Activated B cell treated with CpG ODN at 0.5 μM for 24 hours (primary cell): Measurements from ENCODE around the gene BEST1. TPM values are rescaled to one million over a fixed set of nuclear protein-coding genes. Genes with fewer than 3 reads are reported as not detected.

Experiments
- ATAC-seq: fragments of 200-7000 bp; cut with Tn5 transposase; one replicate; pipeline ENCODE4 v1.10.0; 2021; ENCODE audit warnings: low read depth, mild to moderate bottlenecking, moderate library complexity
- CTCF ChIA-PET: fragments of 350-600 bp; sonication (Branson Sonifier 250); formaldehyde crosslinking; loops from one replicate; lab custom pipeline; 2021; ENCODE audit warnings: antibody characterized with exemption; lab: Charles Lee
- POLR2A ChIA-PET: fragments of 350-600 bp; sonication (Branson Sonifier 250); formaldehyde crosslinking; loops from one replicate; lab custom pipeline; 2021; ENCODE audit warnings: antibody characterized with exemption; lab: Charles Lee
- DNase-seq: peaks from one replicate; pipeline ENCODE4 v3.0.0; 2022
- H3K27ac Mint-ChIP-seq: one replicate; pipeline ENCODE4 v1.8.0; 2020; ENCODE audit warnings: mixed read lengths
- H3K27me3 Mint-ChIP-seq: one replicate; pipeline ENCODE4 v1.8.0; 2021; ENCODE audit warnings: mixed read lengths
- H3K36me3 Mint-ChIP-seq: one replicate; pipeline ENCODE4 v1.8.0; 2021; ENCODE audit warnings: low read depth, mixed read lengths
- H3K4me1 Mint-ChIP-seq: one replicate; pipeline ENCODE4 v1.8.0; 2021; ENCODE audit warnings: mixed read lengths
- H3K4me3 Mint-ChIP-seq: one replicate; pipeline ENCODE4 v1.8.0; 2020; ENCODE audit warnings: mild to moderate bottlenecking, mixed read lengths
- H3K9me3 Mint-ChIP-seq: one replicate; pipeline ENCODE4 v1.8.0; 2020; ENCODE audit warnings: mixed read lengths
- intact Hi-C: fragments of 100-400 bp; cut with micrococcal nuclease; formaldehyde crosslinking; loops from one replicate; pipeline ENCODE4 v1.15.1; 2024
- total RNA-seq: library from RNA; stranded (reverse); gene quantifications from 2 replicates; pipeline ENCODE4 v1.2.3, GENCODE V29; 2022
- TF ChIP-seq, protein P1 (sequence below): fragments of 200-600 bp; IDR thresholded peaks from one replicate; pipeline ENCODE4 v1.8.0; 2022; ENCODE audit warnings: antibody characterized with exemption, mild to moderate bottlenecking

Gene BEST1
- total RNA-seq, 1 donor from 2014 or later = 0.16 TPM

DNA sequence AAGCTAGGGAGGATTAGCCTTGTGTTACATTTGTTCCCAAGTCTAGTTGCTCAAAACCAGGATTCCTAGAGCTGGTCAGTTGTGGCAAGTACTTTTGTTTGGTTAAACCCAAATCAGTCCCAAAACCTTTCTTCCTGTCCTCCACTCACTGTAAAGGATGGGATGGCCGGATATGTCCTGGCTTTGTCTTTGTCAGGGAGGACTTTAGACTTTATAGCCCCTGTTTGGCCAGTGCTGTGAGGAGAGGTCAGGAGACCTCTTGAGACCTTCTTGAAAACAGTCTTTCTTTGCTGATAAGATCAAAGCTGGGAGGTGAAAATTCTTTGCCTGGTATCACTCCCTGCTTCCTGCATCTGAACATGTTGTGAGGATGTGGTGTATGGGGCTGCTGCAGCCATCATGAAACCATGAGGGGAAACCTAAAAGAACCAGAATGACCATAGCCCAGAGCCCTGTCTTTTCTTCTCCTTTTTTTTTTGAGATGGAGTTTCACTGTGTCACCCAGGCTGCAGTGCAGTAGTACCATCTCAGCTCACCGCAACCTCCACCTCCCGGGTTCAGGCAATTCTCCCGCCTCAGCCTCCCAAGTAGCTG is 60.9 kb downstream of the BEST1 start:
- ATAC-seq (no peak), DNase-seq (no peak)
- H3K27ac Mint-ChIP-seq = no peak overlapping the region
- H3K27me3 Mint-ChIP-seq = peaks cover 4% of the 10 kb centered on the region
- TF ChIP-seq, protein P1, sequence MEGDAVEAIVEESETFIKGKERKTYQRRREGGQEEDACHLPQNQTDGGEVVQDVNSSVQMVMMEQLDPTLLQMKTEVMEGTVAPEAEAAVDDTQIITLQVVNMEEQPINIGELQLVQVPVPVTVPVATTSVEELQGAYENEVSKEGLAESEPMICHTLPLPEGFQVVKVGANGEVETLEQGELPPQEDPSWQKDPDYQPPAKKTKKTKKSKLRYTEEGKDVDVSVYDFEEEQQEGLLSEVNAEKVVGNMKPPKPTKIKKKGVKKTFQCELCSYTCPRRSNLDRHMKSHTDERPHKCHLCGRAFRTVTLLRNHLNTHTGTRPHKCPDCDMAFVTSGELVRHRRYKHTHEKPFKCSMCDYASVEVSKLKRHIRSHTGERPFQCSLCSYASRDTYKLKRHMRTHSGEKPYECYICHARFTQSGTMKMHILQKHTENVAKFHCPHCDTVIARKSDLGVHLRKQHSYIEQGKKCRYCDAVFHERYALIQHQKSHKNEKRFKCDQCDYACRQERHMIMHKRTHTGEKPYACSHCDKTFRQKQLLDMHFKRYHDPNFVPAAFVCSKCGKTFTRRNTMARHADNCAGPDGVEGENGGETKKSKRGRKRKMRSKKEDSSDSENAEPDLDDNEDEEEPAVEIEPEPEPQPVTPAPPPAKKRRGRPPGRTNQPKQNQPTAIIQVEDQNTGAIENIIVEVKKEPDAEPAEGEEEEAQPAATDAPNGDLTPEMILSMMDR = no peak
- H3K9me3 Mint-ChIP-seq = no peaks in the 10 kb centered on the region
- POLR2A ChIA-PET = no interaction called here
- CTCF ChIA-PET = no interaction called here
- H3K4me3 Mint-ChIP-seq = no peak overlapping the region
- H3K36me3 Mint-ChIP-seq = no peaks in the 10 kb centered on the region
- no peaks in the 10 kb centered on the region for H3K4me1 Mint-ChIP-seq
- intact Hi-C loops = no loop called here

DNA sequence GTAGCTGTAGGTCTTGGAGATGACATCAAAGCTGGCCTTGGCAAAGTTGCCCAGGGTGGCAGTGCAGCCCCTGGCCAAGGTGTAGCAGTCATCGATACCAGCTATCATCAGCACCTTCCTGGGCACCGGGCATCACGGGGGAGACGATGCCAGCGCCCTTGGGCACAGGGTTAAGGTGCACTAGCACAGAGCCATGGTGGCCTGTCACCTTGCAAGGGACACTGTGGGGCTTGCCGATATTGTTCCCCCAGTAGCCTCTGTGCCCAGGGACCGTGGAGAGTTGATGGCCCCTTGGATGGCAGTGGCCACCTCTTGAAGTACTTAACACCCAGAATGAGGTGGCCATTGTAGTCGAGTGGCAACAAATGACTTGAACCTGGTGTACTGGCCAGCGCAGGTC is 61.7 kb downstream of the BEST1 start:
- POLR2A ChIA-PET = no interaction called here
- H3K4me3 Mint-ChIP-seq = no peak overlapping the region

DNA sequence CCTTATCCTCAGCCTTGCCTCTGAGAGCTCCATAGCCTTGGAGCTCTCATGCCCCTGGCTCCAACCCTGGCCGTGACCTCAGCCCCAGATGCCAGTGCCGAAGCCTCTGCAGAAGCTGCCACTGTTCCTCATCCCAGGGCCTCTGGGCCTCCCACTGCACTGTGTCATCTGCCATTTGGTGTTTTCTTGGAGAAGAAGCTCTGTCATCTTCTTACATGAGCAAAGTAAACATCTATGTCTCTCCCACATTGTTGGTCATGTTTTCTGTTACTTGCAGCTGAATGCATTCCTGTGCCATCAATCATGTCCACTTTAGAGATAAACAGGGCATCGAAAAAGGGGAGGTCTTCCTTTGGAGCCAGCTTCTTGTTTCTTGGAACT is 62.3 kb downstream of the BEST1 start:
- H3K9me3 Mint-ChIP-seq = no peaks in the 10 kb centered on the region
- H3K27me3 Mint-ChIP-seq = peaks cover 4% of the 10 kb centered on the region
- ChIA-PET POLR2A (no interaction called here), CTCF (no interaction called here)
- intact Hi-C loops = no loop called here
- H3K27ac Mint-ChIP-seq = no peak overlapping the region
- H3K4me1 Mint-ChIP-seq = no peaks in the 10 kb centered on the region
- H3K36me3 Mint-ChIP-seq = no peaks in the 10 kb centered on the region
- TF ChIP-seq, protein P1 = no peak
- no peak for DNase-seq
- no peak for ATAC-seq
- H3K4me3 Mint-ChIP-seq = no peak overlapping the region

More for the DNA sequence above, 61.7 kb downstream of the BEST1 start:
- H3K4me1 Mint-ChIP-seq = no peaks in the 10 kb centered on the region
- H3K36me3 Mint-ChIP-seq = no peaks in the 10 kb centered on the region
- intact Hi-C loops = no loop called here
- TF ChIP-seq, protein P1 = no peak
- no peak for DNase-seq
- H3K27me3 Mint-ChIP-seq = peaks cover 4% of the 10 kb centered on the region
- no peak overlapping the region for H3K27ac Mint-ChIP-seq
- H3K9me3 Mint-ChIP-seq = no peaks in the 10 kb centered on the region
- no peak for ATAC-seq
- CTCF ChIA-PET = no interaction called here

DNA sequence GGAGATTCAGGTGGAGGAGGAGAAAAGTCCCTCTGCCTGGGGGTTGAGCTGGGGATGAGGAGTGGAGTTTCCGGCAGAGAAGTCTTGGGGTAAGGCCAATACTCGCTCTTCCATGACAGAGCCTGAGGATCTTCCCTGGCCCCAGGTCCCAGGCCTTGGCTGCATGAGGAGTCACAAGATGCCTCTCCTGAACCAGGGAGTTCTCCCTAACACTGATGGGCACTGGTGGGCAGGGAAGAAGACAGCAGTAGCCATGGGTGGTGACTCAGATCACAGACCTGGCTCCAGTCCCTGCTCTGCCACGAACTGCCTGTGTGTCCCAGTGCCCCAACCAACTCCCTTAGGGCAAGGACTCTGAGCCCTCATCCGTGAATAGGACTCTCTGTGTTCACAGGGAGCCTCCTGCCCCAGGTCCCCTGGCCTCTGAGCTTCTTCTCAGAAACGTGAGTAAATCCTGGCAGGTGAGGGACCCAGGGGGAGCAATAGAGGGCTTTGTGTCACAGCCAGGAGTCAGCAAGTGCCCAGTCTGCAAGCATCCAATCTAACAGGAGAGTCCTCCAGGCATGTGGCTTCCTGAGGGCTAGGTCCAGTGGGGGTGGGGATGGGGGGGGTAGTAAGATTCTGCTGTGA is 62.8 kb downstream of the BEST1 start:
- POLR2A ChIA-PET = no interaction called here
- no peak for ATAC-seq
- TF ChIP-seq, protein P1 = no peak
- DNase-seq = no peak
- intact Hi-C loops = no loop called here
- Mint-ChIP-seq H3K9me3 (no peaks in the 10 kb centered on the region), H3K4me1 (no peaks in the 10 kb centered on the region), H3K36me3 (no peaks in the 10 kb centered on the region), H3K4me3 (no peak overlapping the region), H3K27me3 (peaks cover 4% of the 10 kb centered on the region), H3K27ac (no peak overlapping the region)
- CTCF ChIA-PET = no interaction called here

Other genes starting within 250 kb of the BEST1 start
- 0.78 and 1.0 TPM in 2 replicates for gene MYRF, start 197.7 kb upstream of the BEST1 start, total RNA-seq
- 87.4 and 94.0 TPM in 2 replicates for gene TMEM258, start 157.8 kb upstream of the BEST1 start, total RNA-seq
- 23.9 and 25.4 TPM in 2 replicates for gene FEN1, start 157.4 kb upstream of the BEST1 start, total RNA-seq
- gene FADS1, start 133.3 kb upstream of the BEST1 start, total RNA-seq = 19.6 and 23.3 TPM in 2 replicates
- gene FADS2, start 122.1 kb upstream of the BEST1 start, total RNA-seq = 10.9 and 13.4 TPM in 2 replicates
- gene FADS3, start 58.8 kb upstream of the BEST1 start, total RNA-seq = 121 and 135 TPM in 2 replicates
- not detected in 2 replicates for gene RAB3IL1, start 32.8 kb upstream of the BEST1 start, total RNA-seq
- gene FTH1, start 17.3 kb downstream of the BEST1 start, total RNA-seq = 865 and 906 TPM in 2 replicates
- 29.0 and 34.8 TPM in 2 replicates for gene INCENP, start 173.7 kb downstream of the BEST1 start, total RNA-seq
- not detected in 2 replicates for gene SCGB1D1, start 239.9 kb downstream of the BEST1 start, total RNA-seq